Naive B cell (primary cell): ENCODE results near the gene BFAR. TPM values are rescaled to one million over a fixed set of nuclear protein-coding genes. Genes with fewer than 3 reads are reported as not detected.

Experiments used
- ATAC-seq, 2 donors: fragments of 150-1000 bp; cut with Tn5 transposase; 2 replicates each; pipeline ENCODE4 v1.10.0; 2021; ENCODE audit warnings: low read depth in 2 of 2, mild to moderate bottlenecking in 2 of 2, moderate library complexity in 2 of 2
- DNase-seq: peaks from one replicate; pipeline ENCODE4 v3.0.0; 2022
- H3K27ac Mint-ChIP-seq, 6 donors: one replicate each; pipeline ENCODE4 v1.8.0; 2020 to 2022; ENCODE audit warnings: mild to moderate bottlenecking in 6 of 6, mixed read lengths in 6 of 6, moderate library complexity in 5 of 6, inconsistent platforms in 2 of 6
- H3K27me3 Mint-ChIP-seq, 3 donors: one replicate each; pipeline ENCODE4 v1.8.0; 2021 to 2022; ENCODE audit warnings: mixed read lengths in 3 of 3, mild to moderate bottlenecking in 1 of 3
- H3K36me3 Mint-ChIP-seq, 2 donors: one replicate each; pipeline ENCODE4 v1.8.0; 2020 to 2022; ENCODE audit warnings: mixed read lengths in 2 of 2, inconsistent platforms in 1 of 2, mild to moderate bottlenecking in 1 of 2
- H3K4me1 Mint-ChIP-seq, 3 donors: one replicate each; pipeline ENCODE4 v1.8.0; 2020 to 2022; ENCODE audit warnings: mixed read lengths in 3 of 3, inconsistent platforms in 1 of 3, mild to moderate bottlenecking in 1 of 3, moderate library complexity in 1 of 3
- H3K4me3 Mint-ChIP-seq, 8 donors: one replicate each; pipeline ENCODE4 v1.8.0; 2020 to 2022; ENCODE audit warnings: mild to moderate bottlenecking in 8 of 8, mixed read lengths in 8 of 8, moderate library complexity in 8 of 8, inconsistent platforms in 2 of 8
- H3K9me3 Mint-ChIP-seq, 7 donors: one replicate each; pipeline ENCODE4 v1.8.0; 2020 to 2022; ENCODE audit warnings: mixed read lengths in 7 of 7, mild to moderate bottlenecking in 5 of 7, inconsistent platforms in 2 of 7, moderate library complexity in 1 of 7
- polyA plus RNA-seq, 6 donors: library from polyadenylated mRNA; unstranded; fragments of 300-500 nt; fragmentation: Illumina TruSeq; gene quantifications; one replicate each; pipeline ENCODE4 v1.2.3, GENCODE V29; 2021; ENCODE audit warnings: low read depth in 6 of 6

BFAR gene, protein sequence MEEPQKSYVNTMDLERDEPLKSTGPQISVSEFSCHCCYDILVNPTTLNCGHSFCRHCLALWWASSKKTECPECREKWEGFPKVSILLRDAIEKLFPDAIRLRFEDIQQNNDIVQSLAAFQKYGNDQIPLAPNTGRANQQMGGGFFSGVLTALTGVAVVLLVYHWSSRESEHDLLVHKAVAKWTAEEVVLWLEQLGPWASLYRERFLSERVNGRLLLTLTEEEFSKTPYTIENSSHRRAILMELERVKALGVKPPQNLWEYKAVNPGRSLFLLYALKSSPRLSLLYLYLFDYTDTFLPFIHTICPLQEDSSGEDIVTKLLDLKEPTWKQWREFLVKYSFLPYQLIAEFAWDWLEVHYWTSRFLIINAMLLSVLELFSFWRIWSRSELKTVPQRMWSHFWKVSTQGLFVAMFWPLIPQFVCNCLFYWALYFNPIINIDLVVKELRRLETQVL
- polyA plus RNA-seq = 10 to 100 TPM; 29.0 to 46.6 (median 40.4) TPM

DNA sequence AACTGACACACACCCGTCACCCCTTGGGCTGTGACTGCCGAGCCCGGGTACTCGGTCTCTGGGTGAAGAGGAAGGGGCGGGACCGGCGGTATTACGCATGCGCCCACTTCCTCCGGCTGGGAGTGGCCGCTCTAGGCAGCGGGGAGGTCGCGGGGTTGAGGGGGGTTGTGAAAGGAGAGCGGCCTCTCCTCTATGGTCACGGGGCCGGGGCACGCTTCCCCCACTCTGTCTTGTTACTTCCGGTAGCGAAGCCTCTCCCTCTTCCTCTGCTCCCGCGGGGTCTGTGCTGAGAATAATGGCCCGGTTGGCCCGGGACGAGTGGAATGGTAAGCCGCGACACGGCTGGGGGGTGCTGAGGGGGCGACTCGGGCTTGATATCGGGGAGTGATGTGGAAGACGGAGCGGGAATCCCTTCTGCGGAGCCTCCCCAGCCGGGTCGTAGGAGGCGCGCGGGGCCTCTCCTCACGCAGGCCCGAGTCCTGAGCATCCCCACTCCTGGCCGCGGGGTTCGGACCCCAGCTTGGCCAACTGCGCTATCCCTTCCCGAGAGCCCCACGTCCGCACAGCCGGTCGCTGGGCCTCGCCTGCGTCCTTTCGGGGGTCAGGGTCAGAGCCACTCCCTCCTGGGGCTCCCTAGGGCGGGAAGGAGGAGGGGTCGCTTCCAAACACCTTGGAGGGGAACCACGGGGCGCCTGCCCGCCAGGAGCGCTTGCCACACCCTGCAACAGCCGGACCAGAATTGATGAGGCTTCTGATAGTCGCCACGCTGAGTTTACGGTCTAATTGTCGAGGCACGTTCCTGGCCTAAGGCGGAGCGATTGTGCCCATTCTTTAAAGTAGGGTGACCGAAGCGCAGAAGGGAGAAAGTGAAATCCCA lies at the start of gene BFAR:
Gene BFAR (plus strand): TSS at position 259 of the 877 bp plus-strand sequence. CDS start 11,396 bp downstream, outside the sequence.
- H3K9me3 Mint-ChIP-seq = peaks cover 0 to 5% (median 4%) of the 10 kb centered on the region in 7 donors
- H3K4me1 Mint-ChIP-seq = peaks cover 40 to 70% (median 42%) of the 10 kb centered on the region in 3 donors
- H3K4me3 Mint-ChIP-seq = peak within 1 kb of the TSS; percentile 93 to 100 (median 100)
- H3K27me3 Mint-ChIP-seq = no peaks in the 10 kb centered on the region
- peak within 1 kb of the TSS; percentile 97 to 100 (median 99) for H3K27ac Mint-ChIP-seq
- DNase-seq (peak; percentile 100), ATAC-seq (peak; percentile 73 to 74)
- H3K36me3 Mint-ChIP-seq = peaks cover 4 to 14% of the 10 kb centered on the region in 2 donors

DNA sequence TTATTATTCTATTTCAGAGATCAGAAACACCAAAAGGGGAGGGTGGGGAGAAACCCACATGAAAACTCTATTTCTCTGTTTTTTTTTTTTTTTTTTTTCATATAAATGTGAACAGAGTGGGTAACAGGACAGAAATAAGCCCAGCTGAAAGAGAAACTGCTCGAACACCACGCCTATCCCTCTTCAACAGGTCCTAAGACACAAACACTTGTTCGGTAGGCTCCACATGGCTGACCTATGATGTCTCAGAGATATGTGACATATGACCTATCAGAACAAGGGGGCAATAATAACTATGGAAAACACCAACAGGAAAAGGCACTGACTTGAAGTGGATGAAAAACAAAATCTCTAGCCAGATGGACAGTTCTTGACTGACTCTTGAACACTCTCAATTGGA lies 47.5 kb upstream of the BFAR start:
- H3K36me3 Mint-ChIP-seq = peaks cover 13 to 21% of the 10 kb centered on the region in 2 donors
- ATAC-seq = no peak
- H3K27ac Mint-ChIP-seq = no peak overlapping the region

DNA sequence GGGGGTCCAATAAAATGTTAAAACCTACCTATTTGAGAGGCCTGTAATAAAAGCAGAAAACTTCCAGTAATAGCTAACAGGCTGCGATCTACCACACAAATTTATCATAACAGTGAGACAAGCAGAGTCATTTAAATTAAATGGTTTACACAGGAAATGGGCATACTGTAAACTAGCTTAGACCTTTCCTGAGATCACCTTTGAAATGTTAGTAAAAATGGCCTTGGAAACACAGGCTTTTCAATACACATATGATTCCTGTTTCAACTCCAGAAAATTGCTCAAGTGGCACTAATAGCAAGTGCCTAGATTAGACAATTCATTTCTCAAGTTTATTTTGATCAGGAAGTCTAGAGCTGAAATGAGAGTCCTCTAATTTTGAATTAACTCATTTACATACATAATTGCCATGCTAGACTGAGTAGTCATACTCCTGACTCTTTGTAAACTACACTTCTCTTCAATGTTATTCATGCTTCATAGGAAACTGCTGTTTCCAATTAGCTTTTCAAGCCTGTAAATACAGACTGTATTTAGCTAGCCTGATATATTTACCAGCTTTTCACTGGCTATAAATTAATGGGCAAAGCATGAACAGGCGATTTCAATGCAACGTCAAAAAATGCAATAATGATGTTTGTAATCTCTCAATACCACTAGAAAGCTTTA lies 46.0 kb upstream of the BFAR start:
- no peak for DNase-seq
- no peak overlapping the region for H3K4me3 Mint-ChIP-seq
- H3K9me3 Mint-ChIP-seq = no peaks in the 10 kb centered on the region
- H3K4me1 Mint-ChIP-seq = peaks cover 0 to 12% (median 10%) of the 10 kb centered on the region in 3 donors
- ATAC-seq = no peak
- H3K36me3 Mint-ChIP-seq = peaks cover 15 to 21% of the 10 kb centered on the region in 2 donors
- no peaks in the 10 kb centered on the region for H3K27me3 Mint-ChIP-seq
- peak overlapping the region in 1 of 6 donors; percentile 76 for H3K27ac Mint-ChIP-seq

More for the DNA sequence above, 47.5 kb upstream of the BFAR start:
- Mint-ChIP-seq H3K9me3 (no peaks in the 10 kb centered on the region), H3K4me1 (peaks cover 0 to 12% (median 10%) of the 10 kb centered on the region in 3 donors), H3K4me3 (no peak overlapping the region), H3K27me3 (no peaks in the 10 kb centered on the region)
- DNase-seq = no peak

DNA sequence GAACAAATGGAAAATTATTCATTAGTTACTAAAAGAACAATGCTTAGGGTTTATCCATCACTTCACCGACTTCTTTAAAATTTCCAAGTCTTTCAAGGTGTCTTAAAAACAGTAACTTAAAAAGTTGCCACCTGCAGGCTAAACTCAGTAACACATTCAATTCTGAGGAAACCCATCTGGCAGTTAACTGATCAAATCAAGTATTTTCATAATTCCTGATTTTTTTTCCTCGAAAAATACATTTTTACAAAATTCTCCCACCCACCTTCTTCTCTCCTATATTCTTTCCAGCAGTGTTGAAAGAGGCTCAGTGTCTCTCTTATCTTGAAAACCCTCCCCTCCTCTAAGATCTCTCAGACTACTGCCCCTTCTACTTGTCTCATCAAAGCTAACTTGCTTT lies 32.6 kb upstream of the BFAR start:
- peaks cover 35 to 44% of the 10 kb centered on the region in 2 donors for H3K36me3 Mint-ChIP-seq
- H3K9me3 Mint-ChIP-seq = no peaks in the 10 kb centered on the region
- ATAC-seq (no peak), DNase-seq (no peak)
- H3K4me3 Mint-ChIP-seq = no peak overlapping the region
- no peaks in the 10 kb centered on the region for H3K27me3 Mint-ChIP-seq
- peak overlapping the region in 3 of 6 donors; percentile 18 to 57 (median 32) for H3K27ac Mint-ChIP-seq
- H3K4me1 Mint-ChIP-seq = peaks cover 0 to 8% (median 7%) of the 10 kb centered on the region in 3 donors

DNA sequence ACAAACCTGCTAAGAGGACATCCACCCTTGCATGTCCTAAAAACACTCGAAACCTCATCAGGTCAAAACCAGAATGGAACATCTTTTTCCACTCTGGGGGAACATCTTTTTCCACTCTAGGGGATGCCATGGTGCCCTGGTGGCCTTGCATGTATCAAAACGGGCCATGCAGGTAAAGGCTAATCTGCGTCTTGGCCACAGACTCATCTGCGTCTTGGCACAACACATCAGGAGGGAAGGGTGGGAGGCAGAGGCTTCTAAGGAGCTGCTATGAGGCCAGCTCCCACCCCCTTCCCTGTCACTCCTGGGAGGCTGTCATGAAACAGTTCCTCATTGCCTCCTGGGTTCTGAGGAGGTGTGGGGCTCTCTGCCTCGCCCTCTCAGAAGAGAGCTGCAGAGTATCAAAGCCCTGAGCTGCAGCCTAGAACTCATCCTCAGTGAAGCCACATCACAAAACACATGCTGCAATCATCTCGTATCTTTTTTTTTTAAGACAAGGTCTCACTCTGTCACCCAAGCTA lies 30.2 kb upstream of the BFAR start:
- ATAC-seq (no peak), DNase-seq (no peak)
- Mint-ChIP-seq H3K27me3 (no peaks in the 10 kb centered on the region), H3K4me1 (peaks cover 3 to 23% (median 6%) of the 10 kb centered on the region in 3 donors), H3K4me3 (peak overlapping the region in 1 of 8 donors; percentile 47), H3K36me3 (peaks cover 35 to 44% of the 10 kb centered on the region in 2 donors), H3K27ac (peak overlapping the region in 1 of 6 donors; percentile 49), H3K9me3 (no peaks in the 10 kb centered on the region)

DNA sequence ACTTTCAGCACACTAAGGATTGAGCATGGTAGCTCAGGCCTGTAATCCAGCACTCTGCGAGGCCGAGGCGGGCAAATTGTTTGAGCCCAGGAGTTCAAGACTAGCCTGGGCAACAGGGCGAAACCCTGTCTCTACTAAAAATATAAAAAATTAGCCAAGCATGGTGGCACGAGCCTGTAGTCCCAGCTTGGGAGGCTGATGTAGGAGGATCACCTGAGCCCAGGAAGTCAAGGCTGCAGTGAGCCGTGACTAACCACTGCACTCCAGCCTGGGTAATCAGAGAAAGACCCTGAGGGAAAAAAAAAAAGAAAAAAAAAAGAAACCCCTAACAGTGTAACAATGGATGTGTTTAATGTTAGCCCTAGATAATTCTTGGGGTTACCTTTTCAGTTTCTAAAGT lies 26.6 kb upstream of the BFAR start:
- Mint-ChIP-seq H3K36me3 (peaks cover 27 to 35% of the 10 kb centered on the region in 2 donors), H3K4me1 (peaks cover 3 to 25% (median 6%) of the 10 kb centered on the region in 3 donors), H3K4me3 (peak overlapping the region in 3 of 8 donors; percentile 2 to 53 (median 29)), H3K9me3 (no peaks in the 10 kb centered on the region), H3K27ac (peak overlapping the region in 4 of 6 donors; percentile 39 to 85 (median 66)), H3K27me3 (no peaks in the 10 kb centered on the region)
- ATAC-seq = peak in 1 of 2 donors; percentile 20
- no peak for DNase-seq

DNA sequence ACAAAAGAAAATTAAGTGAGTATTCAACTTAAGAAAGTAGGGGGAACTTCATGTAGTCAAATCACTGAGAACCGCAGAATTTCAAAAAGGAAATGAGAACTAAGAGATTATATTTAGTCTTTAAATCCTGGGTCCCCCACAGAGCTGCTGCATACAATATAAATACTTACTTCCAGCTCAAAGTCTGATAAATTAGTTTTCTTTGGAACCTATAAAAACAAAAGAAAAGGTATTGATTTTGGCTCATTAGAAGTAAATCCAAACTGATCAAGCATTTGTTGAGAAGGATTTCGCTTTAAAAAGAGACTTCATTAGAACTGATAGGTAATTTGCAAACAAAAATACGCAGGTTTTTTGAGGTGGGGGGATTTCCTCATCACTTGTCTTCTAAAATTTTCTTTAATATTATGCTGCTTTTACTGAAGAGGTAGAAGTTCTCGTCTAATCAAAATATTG lies 24.6 kb upstream of the BFAR start:
- Mint-ChIP-seq H3K4me3 (peak overlapping the region in 6 of 8 donors; percentile 35 to 61 (median 56)), H3K27me3 (no peaks in the 10 kb centered on the region), H3K27ac (peak overlapping the region in 3 of 6 donors; percentile 20 to 88 (median 24))

DNA sequence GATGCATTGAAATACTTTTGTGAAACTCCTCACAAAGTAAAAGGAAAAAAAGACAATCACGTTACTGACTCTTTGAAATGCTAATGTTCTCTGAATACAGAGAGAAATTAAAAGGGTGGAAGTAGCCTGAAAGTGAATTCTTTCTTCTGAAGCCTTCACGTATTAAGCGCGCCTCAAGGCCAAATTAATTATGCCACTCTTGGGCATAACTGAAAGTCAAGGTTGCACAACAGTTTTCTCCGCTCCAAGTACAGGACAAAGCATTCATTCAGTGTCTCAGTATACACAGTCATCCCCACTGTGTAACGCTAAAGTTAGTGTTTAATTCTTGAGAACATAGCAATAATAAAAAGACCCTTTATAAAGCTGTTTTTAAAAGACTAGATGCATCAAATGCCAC lies 24.1 kb upstream of the BFAR start:
- H3K36me3 Mint-ChIP-seq = peaks cover 15 to 20% of the 10 kb centered on the region in 2 donors
- peak overlapping the region in 3 of 6 donors; percentile 20 to 88 (median 24) for H3K27ac Mint-ChIP-seq
- peak overlapping the region in 2 of 8 donors; percentile 15 to 39 for H3K4me3 Mint-ChIP-seq
- H3K9me3 Mint-ChIP-seq = no peaks in the 10 kb centered on the region
- H3K4me1 Mint-ChIP-seq = peaks cover 0 to 19% (median 6%) of the 10 kb centered on the region in 3 donors
- H3K27me3 Mint-ChIP-seq = no peaks in the 10 kb centered on the region
- ATAC-seq (no peak), DNase-seq (no peak)

More for the DNA sequence above, 24.6 kb upstream of the BFAR start:
- DNase-seq = no peak
- peak; percentile 52 to 64 for ATAC-seq
- H3K36me3 Mint-ChIP-seq = peaks cover 17 to 20% of the 10 kb centered on the region in 2 donors
- peaks cover 3 to 23% (median 6%) of the 10 kb centered on the region in 3 donors for H3K4me1 Mint-ChIP-seq
- no peaks in the 10 kb centered on the region for H3K9me3 Mint-ChIP-seq

DNA sequence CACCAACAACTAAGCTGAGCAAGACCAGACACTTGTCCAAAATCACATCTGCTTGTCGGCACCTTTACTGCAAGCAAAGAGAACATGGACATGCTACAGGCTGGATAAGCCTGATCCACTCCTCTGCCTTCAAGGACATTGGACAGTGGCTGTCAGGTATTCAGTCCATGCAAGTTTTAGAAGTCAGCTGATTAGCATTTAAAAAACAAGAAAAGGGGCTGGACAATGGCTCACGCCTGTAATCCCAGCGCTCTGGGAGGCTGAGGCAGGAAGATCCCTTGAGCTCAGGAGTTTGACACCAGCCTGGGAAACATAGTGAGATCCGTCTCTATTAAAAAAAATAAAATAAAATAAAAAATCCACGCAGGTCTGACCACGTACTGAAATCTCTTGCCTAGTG lies 23.0 kb upstream of the BFAR start:
- DNase-seq (no peak), ATAC-seq (no peak)
- Mint-ChIP-seq H3K27ac (no peak overlapping the region), H3K27me3 (no peaks in the 10 kb centered on the region), H3K4me1 (peaks cover 0 to 19% (median 6%) of the 10 kb centered on the region in 3 donors), H3K4me3 (no peak overlapping the region), H3K36me3 (peaks cover 17 to 23% of the 10 kb centered on the region in 2 donors), H3K9me3 (no peaks in the 10 kb centered on the region)

DNA sequence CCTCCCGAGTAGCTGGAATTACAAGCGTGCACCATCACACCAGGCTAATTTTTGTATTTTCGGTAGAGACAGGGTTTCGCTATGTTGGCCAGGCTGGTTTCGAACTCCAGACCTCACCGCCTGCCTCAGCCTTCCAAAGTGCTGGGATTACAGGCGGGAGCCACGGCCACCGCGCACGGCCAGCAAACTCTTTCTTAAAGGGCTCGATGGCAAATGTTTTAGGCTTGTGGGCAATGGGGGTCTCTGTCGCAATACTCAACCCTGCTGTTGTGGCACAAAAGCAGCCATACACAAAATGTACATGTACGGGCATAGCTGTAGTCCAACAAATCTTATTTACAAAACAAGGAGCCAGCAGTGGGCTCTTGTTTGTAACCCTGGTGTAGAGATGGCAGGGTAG lies 21.1 kb upstream of the BFAR start:
- Mint-ChIP-seq H3K36me3 (peaks cover 17 to 29% of the 10 kb centered on the region in 2 donors), H3K4me1 (peaks cover 0 to 9% (median 0%) of the 10 kb centered on the region in 3 donors)
- no peak for DNase-seq

DNA sequence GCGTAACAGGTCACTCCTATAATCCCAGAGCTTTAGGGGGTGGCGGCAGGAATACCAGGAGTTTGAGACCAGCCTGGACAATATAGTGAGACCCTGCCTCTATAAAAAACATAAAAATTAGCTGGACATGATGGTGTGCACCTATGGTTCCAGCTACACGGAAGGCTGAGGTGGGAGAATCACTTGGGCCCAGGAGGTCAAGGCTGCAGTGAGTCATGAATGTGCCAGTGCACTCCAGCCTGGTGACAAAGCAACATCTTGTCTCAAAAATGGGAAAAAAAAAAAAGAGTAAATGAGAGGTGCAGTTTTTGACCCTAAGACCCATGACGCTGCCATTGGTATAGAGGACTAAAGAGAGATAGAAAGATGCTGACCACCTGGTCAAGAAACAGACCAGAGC lies 18.8 kb upstream of the BFAR start:
- Mint-ChIP-seq H3K27ac (peak overlapping the region in 2 of 6 donors; percentile 45 to 85), H3K4me3 (no peak overlapping the region)

More for the DNA sequence above, 21.1 kb upstream of the BFAR start:
- no peaks in the 10 kb centered on the region for H3K27me3 Mint-ChIP-seq
- H3K9me3 Mint-ChIP-seq = no peaks in the 10 kb centered on the region
- H3K27ac Mint-ChIP-seq = no peak overlapping the region
- H3K4me3 Mint-ChIP-seq = no peak overlapping the region
- no peak for ATAC-seq

DNA sequence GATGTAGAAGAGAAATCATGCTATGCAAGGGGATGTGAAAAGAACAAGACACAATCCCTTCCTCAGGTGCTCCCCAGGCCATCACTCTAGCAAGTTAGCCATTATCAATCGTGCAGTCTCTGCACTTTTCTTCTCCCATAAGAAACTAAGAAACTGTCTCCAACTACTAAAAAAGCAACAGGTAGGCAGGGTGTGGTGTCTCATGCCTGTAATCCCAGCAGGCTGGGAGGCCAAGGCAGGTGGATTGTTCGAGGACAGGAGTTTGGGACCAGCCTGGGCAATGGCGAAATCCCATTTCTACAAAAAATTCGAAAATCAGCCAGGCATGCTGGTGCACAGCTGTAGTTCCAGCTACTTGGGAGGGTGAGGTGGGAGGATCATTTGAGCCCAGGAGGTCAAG lies 16.5 kb upstream of the BFAR start:
- no peak overlapping the region for H3K4me3 Mint-ChIP-seq
- peaks cover 0 to 8% (median 2%) of the 10 kb centered on the region in 3 donors for H3K4me1 Mint-ChIP-seq
- peaks cover 13 to 21% of the 10 kb centered on the region in 2 donors for H3K36me3 Mint-ChIP-seq
- H3K9me3 Mint-ChIP-seq = no peaks in the 10 kb centered on the region
- DNase-seq (no peak), ATAC-seq (no peak)
- no peaks in the 10 kb centered on the region for H3K27me3 Mint-ChIP-seq
- peak overlapping the region in 1 of 6 donors; percentile 49 for H3K27ac Mint-ChIP-seq

More for the DNA sequence above, 18.8 kb upstream of the BFAR start:
- Mint-ChIP-seq H3K27me3 (no peaks in the 10 kb centered on the region), H3K36me3 (peaks cover 22 to 29% of the 10 kb centered on the region in 2 donors), H3K9me3 (no peaks in the 10 kb centered on the region), H3K4me1 (peaks cover 0 to 4% (median 2%) of the 10 kb centered on the region in 3 donors)
- ATAC-seq = no peak
- no peak for DNase-seq
